Natural killer cell (primary cell): ENCODE measurements around the gene ESR2. TPM values are rescaled to one million over a fixed set of nuclear protein-coding genes. Genes with fewer than 3 reads are reported as not detected.

Experiments
- ATAC-seq, 3 donors: fragments of 150-1000 bp in 2 of 3; fragments of 200-7000 bp in 1 of 3; cut with Tn5 transposase; 1 replicate in 1 of 3; 2 replicates in 2 of 3; pipeline ENCODE4 v1.10.0; 2021; ENCODE audit warnings: mild to moderate bottlenecking in 2 of 3, moderate library complexity in 2 of 3
- DNase-seq, 2 donors: peaks; one replicate each; pipeline versions ENCODE4 v3.0.0 to v3.0.0-alpha.2; 2013 to 2021; ENCODE audit warnings: mixed read lengths in 1 of 2
- H3K27ac ChIP-seq: one replicate; pipeline ENCODE4 v1.5.1; 2013; ENCODE audit warnings: mild to moderate bottlenecking, low read length
- H3K27me3 ChIP-seq: one replicate; pipeline ENCODE4 v1.6.1; 2013; ENCODE audit warnings: low read length; ENCODE audit not compliant: control insufficient read depth, insufficient read depth
- H3K36me3 ChIP-seq: one replicate; pipeline ENCODE4 v1.6.1; 2013; ENCODE audit warnings: low read length; ENCODE audit not compliant: control insufficient read depth, insufficient read depth
- H3K4me1 ChIP-seq: one replicate; pipeline ENCODE4 v1.6.1; 2013; ENCODE audit warnings: low read length; ENCODE audit not compliant: control insufficient read depth, insufficient read depth
- H3K4me3 ChIP-seq: one replicate; pipeline ENCODE4 v1.5.1; 2013; ENCODE audit warnings: low read length
- H3K9me3 ChIP-seq: one replicate; pipeline ENCODE4 v1.6.1; 2013; ENCODE audit warnings: low read length; ENCODE audit not compliant: control insufficient read depth, insufficient read depth
- H3K27ac Mint-ChIP-seq, 2 donors: one replicate each; pipeline ENCODE4 v1.8.0; 2022; ENCODE audit warnings: mild to moderate bottlenecking in 2 of 2, mixed read lengths in 2 of 2, moderate library complexity in 1 of 2
- H3K27me3 Mint-ChIP-seq, 2 donors: one replicate each; pipeline ENCODE4 v1.8.0; 2022; ENCODE audit warnings: low read depth in 2 of 2, mixed read lengths in 2 of 2
- H3K36me3 Mint-ChIP-seq: one replicate; pipeline ENCODE4 v1.8.0; 2022; ENCODE audit warnings: mixed read lengths
- H3K4me1 Mint-ChIP-seq, 2 donors: one replicate each; pipeline ENCODE4 v1.8.0; 2022; ENCODE audit warnings: mixed read lengths in 2 of 2
- H3K4me3 Mint-ChIP-seq: one replicate; pipeline ENCODE4 v1.8.0; 2022; ENCODE audit warnings: mild to moderate bottlenecking, moderate library complexity, mixed read lengths
- H3K9me3 Mint-ChIP-seq, 2 donors: one replicate each; pipeline ENCODE4 v1.8.0; 2022; ENCODE audit warnings: mixed read lengths in 2 of 2
- WGBS: methylation state at CpG from one replicate; pipeline ENCODE4 v1.1.7; 2013; ENCODE audit warnings: missing lambda C conversion rate; ENCODE audit not compliant: insufficient coverage; 5-methylcytosine and 5-hydroxymethylcytosine counted together
- intact Hi-C: fragments of 100-400 bp; cut with micrococcal nuclease; formaldehyde crosslinking; loops from one replicate; pipeline ENCODE4 v1.14.2; 2022
- total RNA-seq, 4 donors: library from RNA; stranded (reverse); fragments of 120-200 nt in 1 of 4; gene quantifications; one replicate each; pipeline versions ENCODE4 v1.2.3 to v1.2.4, GENCODE V29; 2013 to 2022
- TF ChIP-seq, protein P1 (sequence below): fragments of 200-600 bp; IDR thresholded peaks from one replicate; pipeline ENCODE4 v1.8.0; 2022; ENCODE audit warnings: antibody characterized with exemption

ESR2 gene
- total RNA-seq, 3 donors from 2014 or later (not counting 1 experiment from before 2014, with no cell fraction given), result 0.53 TPM; not detected in 2

DNA sequence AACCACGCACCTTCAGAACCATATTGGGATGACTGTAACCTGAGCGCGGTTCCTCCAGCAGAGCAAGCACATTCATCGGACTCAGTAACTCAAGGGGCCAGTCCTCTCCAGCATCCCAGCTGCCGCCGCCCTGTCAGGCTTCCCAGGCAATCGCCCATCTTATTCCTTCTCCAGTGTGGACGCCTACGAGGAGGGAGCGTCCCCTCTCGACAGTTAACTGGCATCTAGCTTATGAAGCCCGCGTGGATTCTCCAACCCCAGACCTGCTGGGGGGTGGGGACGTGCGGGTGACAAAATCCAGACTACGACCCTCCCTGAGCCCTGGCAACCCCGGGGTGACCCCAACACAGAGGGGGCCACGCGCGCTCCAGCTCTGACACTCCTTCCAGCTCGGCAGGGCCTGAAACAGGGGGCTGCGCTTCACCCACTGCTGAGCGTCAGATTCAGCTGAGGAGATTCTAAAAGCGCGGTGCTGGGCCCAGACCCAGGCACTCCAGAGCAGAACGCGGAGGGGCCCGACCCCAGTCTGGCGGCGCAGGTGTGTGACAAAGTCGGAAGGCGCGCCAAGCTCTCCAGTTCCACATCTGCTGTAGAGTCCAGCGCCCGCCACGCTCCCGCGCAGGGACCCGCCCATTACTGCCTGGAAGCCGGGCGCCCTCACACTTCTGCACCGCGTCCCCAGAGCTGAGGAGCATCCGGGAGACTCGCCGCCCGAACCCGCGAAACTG is 43.9 kb upstream of the ESR2 start:
- DNase-seq, result no peak
- Mint-ChIP-seq H3K36me3 (no peaks in the 10 kb centered on the region), H3K4me3 (peak overlapping the region; percentile 86), H3K27me3 (no peaks in the 10 kb centered on the region), H3K9me3 (peaks cover 0 to 7% of the 10 kb centered on the region in 2 donors), H3K27ac (peak overlapping the region; percentile 72 to 94), H3K4me1 (peaks cover 14 to 19% of the 10 kb centered on the region in 2 donors)
- no peaks in the 10 kb centered on the region for H3K27me3 ChIP-seq
- intact Hi-C loops, result no loop called here
- H3K4me3 ChIP-seq, result peak overlapping the region; percentile 79
- peak; percentile 72 to 81 (median 73) for ATAC-seq
- TF ChIP-seq, protein P1, sequence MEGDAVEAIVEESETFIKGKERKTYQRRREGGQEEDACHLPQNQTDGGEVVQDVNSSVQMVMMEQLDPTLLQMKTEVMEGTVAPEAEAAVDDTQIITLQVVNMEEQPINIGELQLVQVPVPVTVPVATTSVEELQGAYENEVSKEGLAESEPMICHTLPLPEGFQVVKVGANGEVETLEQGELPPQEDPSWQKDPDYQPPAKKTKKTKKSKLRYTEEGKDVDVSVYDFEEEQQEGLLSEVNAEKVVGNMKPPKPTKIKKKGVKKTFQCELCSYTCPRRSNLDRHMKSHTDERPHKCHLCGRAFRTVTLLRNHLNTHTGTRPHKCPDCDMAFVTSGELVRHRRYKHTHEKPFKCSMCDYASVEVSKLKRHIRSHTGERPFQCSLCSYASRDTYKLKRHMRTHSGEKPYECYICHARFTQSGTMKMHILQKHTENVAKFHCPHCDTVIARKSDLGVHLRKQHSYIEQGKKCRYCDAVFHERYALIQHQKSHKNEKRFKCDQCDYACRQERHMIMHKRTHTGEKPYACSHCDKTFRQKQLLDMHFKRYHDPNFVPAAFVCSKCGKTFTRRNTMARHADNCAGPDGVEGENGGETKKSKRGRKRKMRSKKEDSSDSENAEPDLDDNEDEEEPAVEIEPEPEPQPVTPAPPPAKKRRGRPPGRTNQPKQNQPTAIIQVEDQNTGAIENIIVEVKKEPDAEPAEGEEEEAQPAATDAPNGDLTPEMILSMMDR, result no peak
- H3K4me1 ChIP-seq, result peaks cover 12% of the 10 kb centered on the region
- H3K36me3 ChIP-seq, result no peaks in the 10 kb centered on the region
- peak overlapping the region; percentile 74 for H3K27ac ChIP-seq
- WGBS, result under 1% methylated on average over 49 of the region's 49 CpGs
- peaks cover 5% of the 10 kb centered on the region for H3K9me3 ChIP-seq

GRCh38 chr14:64329149-64329548 is 35.0 kb upstream of the ESR2 start:
- intact Hi-C loops, result no loop called here
- TF ChIP-seq, protein P1, result no peak
- no peaks in the 10 kb centered on the region for H3K36me3 Mint-ChIP-seq
- H3K9me3 Mint-ChIP-seq, result no peaks in the 10 kb centered on the region
- H3K27ac Mint-ChIP-seq, result no peak overlapping the region
- WGBS, result 80% methylated on average over 2 of the region's 3 CpGs
- H3K4me1 Mint-ChIP-seq, result no peaks in the 10 kb centered on the region
- Histone ChIP-seq H3K27me3 (no peaks in the 10 kb centered on the region), H3K9me3 (no peaks in the 10 kb centered on the region), H3K4me1 (no peaks in the 10 kb centered on the region), H3K4me3 (no peak overlapping the region), H3K36me3 (no peaks in the 10 kb centered on the region), H3K27ac (no peak overlapping the region)
- no peak overlapping the region for H3K4me3 Mint-ChIP-seq
- peaks cover 11 to 20% of the 10 kb centered on the region in 2 donors for H3K27me3 Mint-ChIP-seq
- ATAC-seq, result no peak
- no peak for DNase-seq

GRCh38 chr14:64326502-64326901 is 32.3 kb upstream of the ESR2 start:
- Mint-ChIP-seq H3K27me3 (peaks cover 19 to 27% of the 10 kb centered on the region in 2 donors), H3K4me1 (no peaks in the 10 kb centered on the region), H3K36me3 (no peaks in the 10 kb centered on the region), H3K4me3 (no peak overlapping the region), H3K27ac (no peak overlapping the region), H3K9me3 (no peaks in the 10 kb centered on the region)
- Histone ChIP-seq H3K4me1 (no peaks in the 10 kb centered on the region), H3K27ac (no peak overlapping the region), H3K27me3 (no peaks in the 10 kb centered on the region), H3K9me3 (no peaks in the 10 kb centered on the region), H3K36me3 (no peaks in the 10 kb centered on the region), H3K4me3 (no peak overlapping the region)
- ATAC-seq (no peak), DNase-seq (no peak)
- TF ChIP-seq, protein P1, result no peak
- 100% methylated on average over 2 of the region's 2 CpGs for WGBS
- intact Hi-C loops, result no loop called here

DNA sequence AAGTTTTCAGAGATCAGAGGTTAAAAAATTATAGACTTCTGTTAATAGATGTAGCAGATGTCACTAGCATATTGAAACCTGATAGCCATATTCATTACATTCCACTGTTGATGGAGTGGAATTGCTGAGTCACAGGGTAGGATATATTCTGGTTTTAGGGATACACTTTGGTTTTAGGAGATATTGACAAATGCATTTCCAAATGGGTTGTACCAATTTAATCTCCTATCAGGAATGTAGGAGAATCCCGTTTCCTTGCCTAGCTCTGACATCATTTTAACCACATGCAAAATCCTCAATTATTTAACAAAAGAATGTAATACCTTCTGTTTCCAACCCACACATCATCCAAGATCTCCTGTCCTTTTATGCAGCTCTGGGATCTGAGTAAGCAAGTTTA is 30.7 kb upstream of the ESR2 start:
- H3K4me3 Mint-ChIP-seq, result no peak overlapping the region
- ATAC-seq (no peak), DNase-seq (no peak)
- H3K27ac ChIP-seq, result no peak overlapping the region
- H3K9me3 ChIP-seq, result no peaks in the 10 kb centered on the region
- H3K27me3 ChIP-seq, result no peaks in the 10 kb centered on the region
- H3K9me3 Mint-ChIP-seq, result no peaks in the 10 kb centered on the region
- intact Hi-C loops, result no loop called here
- H3K27ac Mint-ChIP-seq, result no peak overlapping the region
- H3K4me1 Mint-ChIP-seq, result no peaks in the 10 kb centered on the region
- no peaks in the 10 kb centered on the region for H3K36me3 ChIP-seq
- H3K4me3 ChIP-seq, result no peak overlapping the region
- H3K36me3 Mint-ChIP-seq, result no peaks in the 10 kb centered on the region
- WGBS, result 85% methylated on average over 1 of the region's 1 CpG
- H3K27me3 Mint-ChIP-seq, result peaks cover 25 to 33% of the 10 kb centered on the region in 2 donors
- no peaks in the 10 kb centered on the region for H3K4me1 ChIP-seq
- TF ChIP-seq, protein P1, result no peak
